ENCODE data around the gene EFS. TPM values are rescaled to one million over a fixed set of nuclear protein-coding genes. Genes with fewer than 3 reads are reported as not detected.

Gene EFS
- total and polyA plus RNA-seq, 2 donors (not counting 1 experiment from before 2014, with no cell fraction given) = not detected

DNA sequence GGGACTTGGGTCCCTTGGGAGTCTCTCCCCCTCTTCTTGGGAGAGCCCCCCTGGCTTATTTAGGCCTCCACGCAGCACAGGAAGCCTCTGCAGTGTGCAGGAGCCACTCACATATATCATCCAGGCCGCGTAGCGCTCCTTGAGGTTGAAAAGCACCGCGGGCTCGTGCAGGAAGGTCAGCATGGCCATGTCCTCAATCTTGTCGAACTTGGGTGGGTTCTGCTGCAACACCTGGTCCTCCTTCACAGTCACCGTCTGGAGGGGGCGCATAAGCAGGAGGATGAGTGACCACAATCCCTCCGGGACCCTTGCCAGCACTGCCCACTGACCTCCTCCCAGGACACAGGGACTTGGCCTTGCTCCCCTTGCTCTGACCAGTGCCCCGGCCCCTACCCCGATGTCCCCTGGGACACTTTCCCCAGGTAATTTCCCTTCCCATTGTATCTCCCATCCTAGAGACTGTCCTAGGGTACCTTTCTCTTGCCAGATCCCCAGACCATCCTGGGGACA lies 40.6 kb upstream of the EFS start:
- H3K27ac ChIP-seq (ENCODE audit: low read length in 2 of 2) = no peak overlapping the region
- H3K36me3 ChIP-seq (replicated peaks in 1 of 2; ENCODE audit: control extremely low read depth in 1 of 2, control insufficient read depth in 1 of 2, extremely low read depth in 1 of 2, insufficient read depth in 2 of 2, low read length in 1 of 2) = no peaks in the 10 kb centered on the region
- no peak overlapping the region for H3K4me3 Mint-ChIP-seq
- no peak overlapping the region for H3K4me3 ChIP-seq (ENCODE audit: control extremely low read depth in 1 of 5, extremely low read depth in 1 of 5, insufficient read depth in 1 of 5, low read depth in 2 of 5, low read length in 4 of 5)
- DNase-seq = no peak
- H3K27me3 Mint-ChIP-seq = peaks cover 65% of the 10 kb centered on the region
- no peaks in the 10 kb centered on the region for H4K20me1 ChIP-seq (ENCODE audit: control insufficient read depth, insufficient read depth, low read length, poor library complexity, severe bottlenecking)
- H3K9me3 Mint-ChIP-seq (ENCODE audit: insufficient read depth) = no peaks in the 10 kb centered on the region
- H3K27ac Mint-ChIP-seq = no peak overlapping the region
- intact Hi-C loops (cut with micrococcal nuclease) = no loop called here
- no peak overlapping the region for H2AFZ ChIP-seq (ENCODE audit: insufficient read depth, low read depth, low read length, poor library complexity, severe bottlenecking)
- no peaks in the 10 kb centered on the region for H3K9me3 ChIP-seq (ENCODE audit: control extremely low read depth in 1 of 3, control insufficient read depth in 2 of 3, insufficient read depth in 1 of 3, low read length in 2 of 3)
- no peak for ATAC-seq (ENCODE audit: low read depth)
- ChIA-PET CTCF (no interaction called here), POLR2A (no interaction called here)
- H3K79me2 ChIP-seq (ENCODE audit: control insufficient read depth, insufficient read depth, low read length) = no peaks in the 10 kb centered on the region
- peaks cover 0 to 44% (median 13%) of the 10 kb centered on the region in 4 experiments for H3K27me3 ChIP-seq (replicated peaks in 1 of 4; ENCODE audit: control extremely low read depth in 1 of 4, control insufficient read depth in 3 of 4, insufficient read depth in 4 of 4, low read length in 3 of 4)
- WGBS (ENCODE audit: insufficient coverage) = 48% methylated on average over 13 of the region's 13 CpGs
- no peak overlapping the region for H3K4me2 ChIP-seq (replicated peaks; ENCODE audit: low read depth, low read length, poor library complexity, severe bottlenecking)
- no peak overlapping the region for H3K9ac ChIP-seq (ENCODE audit: low read length)
- no peak for TF ChIP-seq EZH2 (IDR thresholded peaks at IDR 0.05; ENCODE audit: borderline replicate concordance, insufficient read depth, low read depth, low read length, poor library complexity, severe bottlenecking)
- TF ChIP-seq, protein P1, sequence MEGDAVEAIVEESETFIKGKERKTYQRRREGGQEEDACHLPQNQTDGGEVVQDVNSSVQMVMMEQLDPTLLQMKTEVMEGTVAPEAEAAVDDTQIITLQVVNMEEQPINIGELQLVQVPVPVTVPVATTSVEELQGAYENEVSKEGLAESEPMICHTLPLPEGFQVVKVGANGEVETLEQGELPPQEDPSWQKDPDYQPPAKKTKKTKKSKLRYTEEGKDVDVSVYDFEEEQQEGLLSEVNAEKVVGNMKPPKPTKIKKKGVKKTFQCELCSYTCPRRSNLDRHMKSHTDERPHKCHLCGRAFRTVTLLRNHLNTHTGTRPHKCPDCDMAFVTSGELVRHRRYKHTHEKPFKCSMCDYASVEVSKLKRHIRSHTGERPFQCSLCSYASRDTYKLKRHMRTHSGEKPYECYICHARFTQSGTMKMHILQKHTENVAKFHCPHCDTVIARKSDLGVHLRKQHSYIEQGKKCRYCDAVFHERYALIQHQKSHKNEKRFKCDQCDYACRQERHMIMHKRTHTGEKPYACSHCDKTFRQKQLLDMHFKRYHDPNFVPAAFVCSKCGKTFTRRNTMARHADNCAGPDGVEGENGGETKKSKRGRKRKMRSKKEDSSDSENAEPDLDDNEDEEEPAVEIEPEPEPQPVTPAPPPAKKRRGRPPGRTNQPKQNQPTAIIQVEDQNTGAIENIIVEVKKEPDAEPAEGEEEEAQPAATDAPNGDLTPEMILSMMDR (IDR thresholded peaks at IDR 0.05) = no peak
- H3K4me1 ChIP-seq (ENCODE audit: control insufficient read depth in 2 of 2, insufficient read depth in 2 of 2, low read length in 2 of 2) = peaks cover 4 to 12% of the 10 kb centered on the region in 2 donors
- H3K4me1 Mint-ChIP-seq = peaks cover 18% of the 10 kb centered on the region

DNA sequence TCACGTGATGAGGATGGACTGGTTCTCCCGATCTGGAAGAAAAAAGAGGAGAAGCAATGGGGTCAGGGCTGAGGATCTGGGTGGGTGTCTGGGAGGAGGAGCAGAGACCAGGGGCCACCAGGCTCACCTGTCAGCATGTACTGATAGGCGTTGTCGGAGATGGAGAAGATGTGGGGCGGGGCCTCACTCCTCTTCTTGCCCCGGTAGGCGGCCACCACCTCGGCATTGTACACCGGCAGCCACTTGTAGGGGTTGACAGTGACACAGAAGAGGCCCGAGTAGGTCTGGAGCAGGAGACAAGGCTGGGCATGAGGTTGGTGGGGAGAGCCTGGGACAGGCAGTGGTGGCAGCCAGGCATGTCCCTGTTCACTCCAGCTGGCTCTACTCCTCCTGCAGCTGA lies 40.1 kb upstream of the EFS start:
- intact Hi-C loops (cut with micrococcal nuclease) = no loop called here
- CTCF ChIA-PET = no interaction called here

More for the DNA sequence above, 40.1 kb upstream of the EFS start:
- H3K27me3 Mint-ChIP-seq = peaks cover 60% of the 10 kb centered on the region
- H3K9ac ChIP-seq (ENCODE audit: low read length) = no peak overlapping the region
- H3K27ac Mint-ChIP-seq = no peak overlapping the region
- H3K9me3 Mint-ChIP-seq (ENCODE audit: insufficient read depth) = no peaks in the 10 kb centered on the region
- H3K27ac ChIP-seq (ENCODE audit: low read length in 2 of 2) = no peak overlapping the region
- no peak overlapping the region for H3K4me3 Mint-ChIP-seq
- DNase-seq (no peak), ATAC-seq (ENCODE audit: low read depth) (no peak)
- no peaks in the 10 kb centered on the region for H3K79me2 ChIP-seq (ENCODE audit: control insufficient read depth, insufficient read depth, low read length)
- no peaks in the 10 kb centered on the region for H3K36me3 ChIP-seq (replicated peaks in 1 of 2; ENCODE audit: control extremely low read depth in 1 of 2, control insufficient read depth in 1 of 2, extremely low read depth in 1 of 2, insufficient read depth in 2 of 2, low read length in 1 of 2)
- H3K4me3 ChIP-seq (ENCODE audit: control extremely low read depth in 1 of 5, extremely low read depth in 1 of 5, insufficient read depth in 1 of 5, low read depth in 2 of 5, low read length in 4 of 5) = no peak overlapping the region
- no peak overlapping the region for H3K4me2 ChIP-seq (replicated peaks; ENCODE audit: low read depth, low read length, poor library complexity, severe bottlenecking)
- TF ChIP-seq, protein P1 (IDR thresholded peaks at IDR 0.05) = no peak
- TF ChIP-seq EZH2 (IDR thresholded peaks at IDR 0.05; ENCODE audit: borderline replicate concordance, insufficient read depth, low read depth, low read length, poor library complexity, severe bottlenecking) = no peak
- peaks cover 4 to 12% of the 10 kb centered on the region in 2 donors for H3K4me1 ChIP-seq (ENCODE audit: control insufficient read depth in 2 of 2, insufficient read depth in 2 of 2, low read length in 2 of 2)
- 88% methylated on average over 9 of the region's 10 CpGs for WGBS (ENCODE audit: insufficient coverage)
- no peaks in the 10 kb centered on the region for H4K20me1 ChIP-seq (ENCODE audit: control insufficient read depth, insufficient read depth, low read length, poor library complexity, severe bottlenecking)
- POLR2A ChIA-PET = no interaction called here
- H3K4me1 Mint-ChIP-seq = peaks cover 18% of the 10 kb centered on the region
- no peaks in the 10 kb centered on the region for H3K9me3 ChIP-seq (ENCODE audit: control extremely low read depth in 1 of 3, control insufficient read depth in 2 of 3, insufficient read depth in 1 of 3, low read length in 2 of 3)
- H2AFZ ChIP-seq (ENCODE audit: insufficient read depth, low read depth, low read length, poor library complexity, severe bottlenecking) = no peak overlapping the region
- peaks cover 0 to 42% (median 13%) of the 10 kb centered on the region in 4 experiments for H3K27me3 ChIP-seq (replicated peaks in 1 of 4; ENCODE audit: control extremely low read depth in 1 of 4, control insufficient read depth in 3 of 4, insufficient read depth in 4 of 4, low read length in 3 of 4)

Data from B cell (primary cell).